Measurements from ENCODE around the gene ARSB.
"Not testable (repeated sequence)": the region's sequence is repeated elsewhere in the genome, so short reads cannot be mapped to it uniquely, and the experiment has no call there.

The ARSB gene

GRCh38 chr5:78746021-78746770 is 238.9 kb downstream of the ARSB start:
- DNase-seq = no peak

- no peak for DNase-seq
Measured at GRCh38 chr5:78744951-78745534, 240.1 kb downstream of the ARSB start.

- DNase-seq = no peak
Measured at GRCh38 chr5:78741019-78741418, 244.1 kb downstream of the ARSB start.

DNA sequence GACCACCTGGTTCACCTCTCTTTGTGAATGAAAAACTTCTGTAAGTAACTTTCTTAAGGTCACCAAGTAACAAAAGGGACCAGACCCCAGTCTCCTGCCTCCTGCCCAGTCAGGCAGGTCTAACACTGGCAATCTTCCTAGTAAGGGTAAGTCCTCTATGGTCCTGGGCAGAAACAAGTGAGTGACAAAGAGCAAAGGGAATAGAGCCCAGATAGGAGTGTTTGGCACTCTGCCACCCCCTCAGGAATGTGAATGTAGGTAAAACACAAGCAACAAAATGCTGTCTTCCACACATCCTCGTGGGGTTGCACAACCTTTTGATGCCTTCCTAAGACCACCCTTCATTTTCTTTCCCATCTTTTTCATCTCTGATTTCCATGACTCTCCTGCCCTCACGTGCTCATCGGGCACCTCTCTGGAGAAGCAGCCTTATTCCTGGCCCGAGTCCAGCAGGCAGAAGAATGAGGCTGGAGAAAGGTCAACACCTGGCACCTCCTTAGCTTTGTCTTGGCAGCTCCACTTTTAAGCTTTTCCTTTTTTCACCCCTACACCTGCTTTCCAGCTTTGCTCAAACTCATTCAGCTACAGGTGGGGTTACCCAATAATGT is 246.3 kb downstream of the ARSB start:
- DNase-seq = no peak

DNA sequence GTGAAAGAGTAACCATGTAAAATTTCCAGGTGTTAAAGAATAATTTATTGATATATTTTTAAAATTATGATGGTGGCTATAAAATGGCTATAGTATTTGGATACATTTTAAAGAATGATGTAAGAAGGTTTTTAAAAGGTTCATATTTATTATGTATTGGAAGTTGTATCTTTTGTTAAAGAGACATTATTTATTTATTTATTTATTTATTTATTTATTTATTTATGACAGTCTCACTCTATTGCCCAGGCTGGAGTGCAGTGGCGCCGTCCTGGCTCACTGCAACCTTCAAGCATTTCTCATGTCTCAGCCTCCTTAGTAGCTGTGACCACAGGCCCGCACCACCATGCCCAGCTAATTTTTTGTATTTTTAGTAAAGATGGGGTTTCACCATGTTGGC is 247.0 kb downstream of the ARSB start:
- DNase-seq = no peak

GRCh38 chr5:78735834-78736463 is 249.2 kb downstream of the ARSB start:
- no peak for DNase-seq

DNA sequence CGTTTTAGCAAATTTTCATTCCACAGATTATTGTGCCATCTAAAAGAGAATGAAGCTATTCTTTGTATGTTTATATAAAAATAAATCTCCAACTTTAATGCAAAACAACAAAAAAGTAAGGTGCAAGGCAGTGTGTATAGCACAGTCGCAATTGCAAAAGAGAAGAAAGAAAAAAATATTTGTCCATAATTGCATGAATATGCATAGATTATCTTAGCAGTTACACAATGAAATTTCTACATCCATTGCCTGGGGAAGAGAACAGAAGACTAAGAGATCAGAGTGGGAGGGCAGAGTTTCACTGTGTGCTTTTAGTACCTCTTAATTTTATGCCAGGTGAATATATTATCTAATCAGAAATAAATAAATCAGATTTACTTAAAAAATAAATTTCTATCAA is 250.2 kb downstream of the ARSB start:
- no peak for DNase-seq

GRCh38 chr5:78734094-78734845 is 250.8 kb downstream of the ARSB start:
- DNase-seq = no peak

GRCh38 chr5:78732721-78733120 is 252.4 kb downstream of the ARSB start:
- DNase-seq = not testable (repeated sequence)

- DNase-seq = no peak
Measured at GRCh38 chr5:78731884-78732283, 253.2 kb downstream of the ARSB start.

- no peak for DNase-seq
Measured at GRCh38 chr5:78730300-78731094, 254.6 kb downstream of the ARSB start.

GRCh38 chr5:78727786-78728761 is 257.0 kb downstream of the ARSB start:
- no peak for DNase-seq
